HTERT RPE-1 (cell line): ENCODE measurements around the gene GUCY1A2.
"Not testable (repeated sequence)": the region's sequence is repeated elsewhere in the genome, so short reads cannot be mapped to it uniquely, and the experiment has no call there.

Experiments
- in situ Hi-C: fragments of 300-500 bp; cut with MboI; formaldehyde crosslinking; loops from 4 replicates; pipeline ENCODE4 v1.14.3; 2020; ENCODE audit warnings: low sequenced_read_pairs

The GUCY1A2 gene, protein sequence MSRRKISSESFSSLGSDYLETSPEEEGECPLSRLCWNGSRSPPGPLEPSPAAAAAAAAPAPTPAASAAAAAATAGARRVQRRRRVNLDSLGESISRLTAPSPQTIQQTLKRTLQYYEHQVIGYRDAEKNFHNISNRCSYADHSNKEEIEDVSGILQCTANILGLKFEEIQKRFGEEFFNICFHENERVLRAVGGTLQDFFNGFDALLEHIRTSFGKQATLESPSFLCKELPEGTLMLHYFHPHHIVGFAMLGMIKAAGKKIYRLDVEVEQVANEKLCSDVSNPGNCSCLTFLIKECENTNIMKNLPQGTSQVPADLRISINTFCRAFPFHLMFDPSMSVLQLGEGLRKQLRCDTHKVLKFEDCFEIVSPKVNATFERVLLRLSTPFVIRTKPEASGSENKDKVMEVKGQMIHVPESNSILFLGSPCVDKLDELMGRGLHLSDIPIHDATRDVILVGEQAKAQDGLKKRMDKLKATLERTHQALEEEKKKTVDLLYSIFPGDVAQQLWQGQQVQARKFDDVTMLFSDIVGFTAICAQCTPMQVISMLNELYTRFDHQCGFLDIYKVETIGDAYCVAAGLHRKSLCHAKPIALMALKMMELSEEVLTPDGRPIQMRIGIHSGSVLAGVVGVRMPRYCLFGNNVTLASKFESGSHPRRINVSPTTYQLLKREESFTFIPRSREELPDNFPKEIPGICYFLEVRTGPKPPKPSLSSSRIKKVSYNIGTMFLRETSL

DNA sequence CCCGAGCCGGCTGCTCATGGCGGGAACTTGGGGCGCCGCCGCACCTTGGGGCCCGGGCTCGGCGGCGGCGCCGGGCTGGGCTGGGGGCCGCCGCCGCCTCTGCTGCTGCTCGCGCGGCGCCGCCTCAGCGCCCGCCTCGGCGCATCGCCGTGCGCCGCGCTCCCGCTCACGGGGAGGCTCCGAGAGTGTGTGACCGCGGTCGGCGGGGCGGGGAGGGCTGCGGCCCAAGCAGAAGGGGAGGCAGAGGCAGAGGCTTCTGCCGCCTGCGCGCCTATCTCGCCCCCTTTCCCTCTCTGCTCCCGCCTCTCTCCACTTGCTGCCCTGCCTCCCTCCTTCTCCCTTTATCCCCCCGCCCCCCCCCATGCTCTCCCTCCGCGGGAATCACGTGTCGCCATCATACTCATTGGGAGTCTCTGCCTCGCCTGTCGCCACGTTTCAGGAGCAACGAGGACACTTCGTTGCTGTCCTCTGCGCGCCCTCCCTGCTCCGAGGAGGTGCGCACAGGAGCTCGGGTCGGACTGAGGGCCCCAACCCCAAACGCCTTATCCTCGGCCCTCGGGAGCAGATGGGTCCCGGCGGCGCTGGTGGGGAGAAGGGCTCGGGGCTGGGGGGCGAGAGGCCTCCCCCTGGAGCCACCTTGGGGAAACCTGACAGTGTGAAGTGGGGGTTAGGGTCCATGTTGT is at the start of gene GUCY1A2:
Gene GUCY1A2, minus strand, starts transcription at position 258 of the 683 bp plus-strand sequence. CDS start 421 bp downstream, outside the sequence.
- in situ Hi-C loops: no loop called here

DNA sequence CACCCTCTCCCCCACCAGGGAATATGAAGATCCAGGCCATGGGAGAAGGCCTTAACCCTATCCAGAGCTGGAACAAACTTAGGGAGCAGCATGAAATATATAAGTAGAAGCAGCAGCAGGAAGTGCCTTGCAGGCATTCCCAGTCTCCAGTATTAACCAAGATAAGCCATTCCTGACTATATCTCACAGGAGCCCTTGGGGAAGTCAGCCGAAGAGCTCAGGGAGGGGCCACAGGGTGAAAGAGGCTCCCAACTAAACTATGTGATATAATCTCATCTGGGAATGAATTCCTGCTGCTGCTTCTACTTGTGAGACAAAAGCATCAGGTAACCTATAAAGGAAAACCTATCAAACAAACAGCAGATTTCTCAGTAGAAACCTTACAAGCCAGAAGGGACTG is 36.1 kb upstream of the GUCY1A2 start:
- in situ Hi-C loops: no loop called here

DNA sequence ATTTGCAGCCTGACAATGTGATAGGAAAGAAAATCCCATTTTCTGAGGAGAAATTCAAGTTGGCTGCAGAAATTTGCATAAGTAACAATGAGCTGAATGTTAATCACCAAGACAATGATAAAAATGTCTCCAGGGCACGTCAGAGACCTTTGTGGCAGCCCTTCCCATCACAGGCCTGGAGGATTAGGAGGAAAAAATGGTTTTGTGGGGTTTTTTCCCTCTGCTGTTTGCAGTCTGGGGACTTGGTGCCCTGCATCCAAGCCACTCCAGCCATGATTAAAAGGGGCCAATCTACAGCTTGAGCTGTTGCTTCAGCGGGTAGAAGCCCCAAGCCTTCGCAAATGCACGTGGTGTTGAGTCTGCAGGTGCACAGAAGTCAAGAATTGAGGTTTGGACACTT is 33.1 kb upstream of the GUCY1A2 start:
- in situ Hi-C loops: not testable (repeated sequence)

DNA sequence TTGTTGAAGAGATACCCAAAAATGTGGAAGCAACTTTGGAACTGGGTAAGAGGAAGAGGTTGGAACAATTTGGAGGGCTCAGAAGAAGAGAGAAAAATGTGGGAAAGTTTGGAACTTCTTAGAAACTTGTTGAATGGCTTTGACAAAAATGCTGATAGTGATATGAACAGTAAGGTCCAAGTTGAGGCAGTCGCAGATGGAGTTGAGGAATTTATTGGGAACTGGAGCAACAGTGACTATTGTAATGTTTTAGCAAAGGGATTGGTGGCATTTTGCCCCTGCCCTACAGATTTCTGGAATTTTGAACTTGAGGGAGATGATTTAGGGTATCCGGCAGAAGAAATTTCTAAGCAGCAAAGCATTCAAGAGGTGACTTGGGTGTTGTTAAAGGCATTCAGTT is 32.6 kb upstream of the GUCY1A2 start:
- in situ Hi-C loops: not testable (repeated sequence)

DNA sequence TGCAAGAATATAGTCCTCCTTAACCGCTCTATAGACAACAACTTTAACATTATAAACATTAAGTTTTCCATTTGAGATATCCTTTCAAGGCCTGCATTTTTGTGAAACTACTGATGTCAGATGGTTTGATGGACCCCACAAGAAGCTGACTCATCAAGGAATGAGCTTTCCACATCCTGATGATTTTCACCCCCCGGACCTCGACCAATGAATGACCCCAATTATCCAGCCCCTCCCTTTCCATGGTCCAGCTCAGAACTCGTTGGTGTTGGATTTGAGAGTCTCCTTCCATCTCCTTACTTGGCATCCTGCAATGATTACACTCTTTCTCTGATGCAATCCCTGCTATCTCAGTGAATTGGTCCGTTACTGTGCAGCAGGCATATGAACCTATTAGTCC is 31.8 kb upstream of the GUCY1A2 start:
- in situ Hi-C loops: no loop called here

DNA sequence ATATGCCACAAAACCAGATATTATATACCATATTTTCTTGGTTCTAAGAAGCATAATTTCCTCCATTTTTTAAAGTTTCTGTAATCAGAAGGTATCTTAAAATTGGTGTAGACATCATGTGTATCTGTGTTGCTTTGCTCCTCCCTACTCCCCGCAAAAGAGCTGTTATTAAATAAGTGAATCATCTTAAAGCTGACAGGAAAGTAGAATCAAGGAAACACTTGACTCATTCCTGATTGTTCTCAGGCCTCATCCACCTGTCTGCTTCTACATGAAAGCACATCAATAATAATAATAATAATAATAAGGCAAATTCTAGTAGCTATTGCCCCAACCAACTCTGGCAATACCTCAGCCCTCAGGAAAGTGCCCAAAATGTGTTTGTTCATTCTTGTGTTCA is 26.2 kb upstream of the GUCY1A2 start:
- in situ Hi-C loops: no loop called here

DNA sequence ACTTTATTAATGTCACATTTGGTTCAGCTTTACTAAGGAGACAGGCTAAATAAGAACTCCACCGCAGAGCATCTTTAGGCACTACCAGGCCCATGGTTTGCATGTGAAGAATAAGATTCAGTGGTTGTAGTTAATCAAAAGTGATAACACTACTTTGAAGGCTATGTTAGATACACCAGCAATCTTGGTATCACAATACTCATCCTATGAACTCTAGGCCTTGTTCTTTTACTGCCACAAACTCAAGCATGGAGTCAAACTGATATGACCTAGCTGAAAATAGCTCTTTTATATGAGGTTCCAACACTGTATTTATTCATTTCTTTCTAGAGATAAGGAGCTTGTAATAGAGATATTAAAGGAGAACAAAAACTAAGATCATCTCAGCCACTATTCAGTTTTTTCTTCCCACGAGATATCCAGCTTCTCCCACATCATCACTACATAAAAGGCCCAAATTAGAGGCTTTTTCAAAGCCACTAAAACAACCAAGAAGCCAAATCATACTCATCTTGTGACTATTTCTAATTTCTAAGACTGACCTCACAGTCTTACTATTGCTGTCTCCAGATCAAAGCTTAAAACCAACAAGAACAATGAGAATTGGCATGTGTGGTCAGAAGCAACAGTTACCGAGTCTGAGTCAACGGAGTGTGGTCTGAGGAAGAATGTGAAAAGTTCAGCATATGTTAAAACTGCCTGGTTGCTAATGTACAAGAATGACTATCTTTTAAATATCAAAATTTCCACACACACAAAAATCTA is 25.1 kb upstream of the GUCY1A2 start:
- in situ Hi-C loops: no loop called here

DNA sequence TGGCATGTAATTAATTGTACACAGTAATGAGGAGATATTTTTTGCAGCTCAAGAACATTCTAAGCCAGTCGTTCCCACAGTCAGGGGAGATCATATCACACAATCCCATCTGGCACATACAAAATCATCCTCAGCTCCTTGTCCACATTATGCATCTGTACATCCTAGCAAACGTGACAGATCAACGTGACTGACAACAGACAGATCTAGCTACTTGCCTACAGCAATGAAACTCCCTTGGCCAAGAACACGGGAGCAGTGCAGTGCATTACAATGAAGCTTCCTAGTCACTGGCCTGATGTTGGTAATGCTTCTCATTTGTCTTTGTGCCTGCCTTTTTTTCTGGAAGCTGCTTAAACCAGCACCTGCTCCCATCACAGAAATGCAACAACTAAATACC is 24.5 kb upstream of the GUCY1A2 start:
- in situ Hi-C loops: no loop called here

DNA sequence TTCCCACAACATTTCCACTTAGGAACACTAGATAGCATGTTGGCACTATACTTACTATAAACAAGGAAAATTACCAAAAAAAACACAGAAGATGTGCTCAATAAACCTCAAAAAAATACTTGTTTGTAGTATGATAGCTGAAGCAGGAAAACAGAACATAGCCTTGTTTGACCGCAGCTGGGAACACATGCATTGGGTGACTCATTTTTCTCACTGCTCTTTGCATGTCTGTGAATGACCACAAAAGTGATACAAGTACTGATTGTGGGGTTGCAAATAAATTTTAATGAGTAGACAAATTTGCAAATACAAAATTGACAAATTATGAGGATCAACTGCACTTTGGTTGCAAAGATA is 22.8 kb upstream of the GUCY1A2 start:
- in situ Hi-C loops: no loop called here

DNA sequence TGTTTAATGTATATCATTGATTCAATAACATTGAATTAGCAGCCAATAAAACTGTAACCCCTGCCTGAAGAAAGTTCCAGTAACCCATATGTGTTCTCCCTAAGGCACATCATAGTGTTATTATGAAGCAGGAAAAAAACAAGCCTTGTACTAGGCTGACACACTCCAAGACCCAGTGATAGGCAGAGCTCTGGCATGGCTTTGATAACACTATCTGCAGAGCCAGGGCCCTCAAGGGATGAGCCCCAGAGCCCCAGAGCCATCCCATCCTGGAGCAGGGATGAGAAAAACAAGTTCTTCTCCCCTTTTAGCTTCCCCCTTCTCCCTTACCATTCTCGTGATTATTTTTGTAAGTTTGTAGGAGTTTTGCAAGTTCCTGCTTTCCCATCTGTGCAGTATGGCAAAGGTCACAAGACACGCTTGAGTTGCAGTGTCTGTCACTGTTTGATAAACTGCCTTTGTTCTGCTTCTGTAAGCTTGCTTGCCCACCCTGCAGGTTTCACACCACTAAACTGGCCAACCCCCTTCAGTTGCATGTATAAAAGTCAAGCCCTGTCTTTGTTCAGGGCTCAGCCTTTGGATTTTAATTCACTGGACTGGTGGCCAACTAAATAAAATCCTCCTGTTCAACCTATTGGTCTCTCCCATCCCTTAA is 22.3 kb upstream of the GUCY1A2 start:
- in situ Hi-C loops: no loop called here

DNA sequence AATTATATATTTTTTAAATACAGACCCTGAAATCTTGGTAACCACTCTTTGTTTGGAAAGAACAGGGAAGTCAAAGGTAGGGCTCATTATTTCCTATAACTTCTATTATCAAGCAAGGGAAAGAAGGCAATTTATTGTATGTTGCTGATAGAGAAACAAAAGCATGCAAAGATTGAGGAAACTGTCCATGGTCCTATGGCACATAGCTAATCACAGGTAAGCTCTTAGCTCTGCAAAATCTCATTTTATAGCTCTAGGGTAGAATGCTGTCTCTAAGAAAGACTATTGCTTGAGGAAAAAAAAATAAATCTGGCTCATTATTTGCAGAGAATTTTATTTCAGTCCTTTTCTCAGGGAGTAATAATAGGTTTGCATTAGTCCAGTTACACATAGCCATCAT is 7.4 kb upstream of the GUCY1A2 start:
- in situ Hi-C loops: no loop called here

DNA sequence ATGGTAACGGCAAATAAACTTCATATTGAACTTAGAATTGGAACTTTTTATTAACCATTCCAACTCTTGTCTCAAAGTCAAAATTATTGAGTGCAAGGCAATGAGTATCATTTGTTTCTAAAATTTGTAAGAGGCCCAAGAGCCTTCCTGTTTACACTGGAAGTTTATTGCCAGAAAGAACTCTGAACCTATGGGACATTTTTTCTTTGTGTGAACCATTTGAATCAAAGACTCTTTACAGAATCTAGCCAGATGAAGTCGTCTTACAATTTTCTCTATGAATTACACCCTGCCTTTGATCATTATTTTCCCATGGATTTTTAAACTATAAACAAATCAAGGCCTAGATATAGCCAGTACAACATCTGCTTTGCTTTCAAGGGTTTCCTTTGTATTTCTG is 2.3 kb upstream of the GUCY1A2 start:
- in situ Hi-C loops: no loop called here

DNA sequence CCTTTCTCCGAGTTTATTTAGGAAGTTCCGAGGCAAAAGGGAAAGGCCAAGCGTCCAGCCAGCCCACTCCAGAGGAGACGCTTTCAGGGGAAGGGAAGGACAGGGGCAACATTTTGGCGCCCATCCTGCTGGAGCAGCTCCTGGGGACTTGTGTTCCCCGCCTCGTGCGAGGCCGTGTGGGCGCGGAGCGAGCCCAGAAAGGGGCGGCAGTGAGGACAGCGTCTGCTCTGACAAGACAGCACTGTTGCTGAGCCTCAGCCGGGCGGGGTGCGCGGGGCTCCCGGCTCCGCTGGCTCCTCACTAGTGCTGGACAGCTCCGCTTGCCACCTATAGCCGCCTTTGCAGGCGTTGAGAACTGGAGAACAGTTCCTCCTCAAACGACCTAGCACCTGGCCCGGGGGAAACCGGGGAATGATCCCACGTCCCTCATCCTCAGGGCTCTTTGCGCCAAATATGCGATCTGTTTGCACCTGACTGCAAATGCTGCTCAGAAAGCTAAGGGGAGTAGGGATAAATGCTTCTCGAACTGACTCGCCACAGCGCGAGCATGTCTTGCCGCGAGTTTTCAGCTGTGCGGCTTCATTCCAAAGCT is 722 bp upstream of the GUCY1A2 start:
- in situ Hi-C loops: no loop called here

DNA sequence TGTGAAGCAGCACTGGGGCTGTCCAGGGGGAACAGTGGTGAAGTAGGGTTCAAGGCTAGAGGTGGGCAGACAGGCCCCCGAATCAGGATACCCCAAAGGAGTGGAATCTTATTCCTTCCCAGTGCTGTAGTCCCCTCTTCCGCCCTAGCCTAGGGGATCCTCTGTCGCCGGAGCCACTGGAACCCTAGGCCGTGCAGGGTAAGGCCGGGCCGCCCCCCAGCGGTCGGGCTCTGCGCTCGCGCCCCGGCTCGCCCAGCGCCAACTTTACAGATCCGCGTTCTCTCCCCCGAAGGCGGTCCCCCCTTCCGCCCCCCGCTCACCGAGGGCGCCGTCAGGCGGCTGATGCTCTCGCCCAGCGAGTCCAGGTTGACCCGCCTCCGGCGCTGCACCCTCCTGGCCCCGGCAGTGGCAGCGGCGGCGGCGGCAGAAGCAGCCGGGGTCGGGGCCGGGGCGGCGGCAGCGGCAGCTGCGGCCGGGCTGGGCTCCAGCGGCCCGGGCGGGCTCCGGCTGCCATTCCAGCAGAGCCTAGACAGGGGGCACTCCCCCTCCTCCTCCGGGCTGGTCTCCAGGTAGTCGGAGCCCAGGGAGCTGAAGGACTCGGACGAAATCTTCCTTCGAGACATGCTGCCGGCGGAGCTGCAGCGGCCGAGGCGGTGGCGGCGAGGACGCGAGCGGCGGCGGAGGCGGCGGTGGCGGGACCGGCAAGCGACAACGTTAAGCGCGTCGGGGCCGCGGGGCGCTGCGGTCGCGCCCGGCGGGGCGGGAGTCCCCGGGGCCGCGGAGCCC is 650 bp downstream of the GUCY1A2 start:
- in situ Hi-C loops: no loop called here

DNA sequence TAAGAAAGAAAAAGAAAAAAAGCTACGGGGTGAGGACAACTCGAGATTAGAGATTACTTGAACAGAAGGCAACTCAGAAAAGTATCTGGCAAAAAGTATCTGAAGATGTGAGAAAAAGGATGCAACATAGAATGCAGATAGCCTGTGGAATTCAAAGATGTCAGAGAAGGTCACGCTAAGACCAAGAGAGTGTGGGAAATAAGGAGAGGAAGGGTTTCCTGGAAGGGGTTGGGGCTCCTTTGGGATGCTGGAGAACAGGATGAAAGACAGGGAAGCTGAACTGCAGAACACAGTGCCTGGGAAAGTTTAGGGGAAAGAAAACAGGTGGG is 1.2 kb downstream of the GUCY1A2 start:
- in situ Hi-C loops: no loop called here

DNA sequence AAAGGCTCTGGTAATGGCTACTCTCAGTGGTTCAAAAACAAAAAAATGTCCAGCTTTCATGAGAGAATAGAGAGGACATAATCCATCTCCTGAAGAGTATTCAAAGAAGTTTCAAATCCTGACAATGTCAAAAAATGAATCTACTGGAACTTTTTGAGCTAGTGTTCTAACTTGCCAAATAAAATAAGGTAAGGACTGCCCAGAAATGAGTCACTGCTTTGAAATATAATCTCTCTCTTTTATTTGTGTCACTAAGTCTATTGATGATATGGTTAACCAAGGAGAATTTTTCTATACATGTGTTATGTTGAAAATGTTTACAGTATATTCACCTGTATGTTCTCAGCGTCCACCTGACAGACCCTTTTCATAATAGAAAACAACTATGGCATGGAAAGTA is 3.4 kb downstream of the GUCY1A2 start:
- in situ Hi-C loops: no loop called here

DNA sequence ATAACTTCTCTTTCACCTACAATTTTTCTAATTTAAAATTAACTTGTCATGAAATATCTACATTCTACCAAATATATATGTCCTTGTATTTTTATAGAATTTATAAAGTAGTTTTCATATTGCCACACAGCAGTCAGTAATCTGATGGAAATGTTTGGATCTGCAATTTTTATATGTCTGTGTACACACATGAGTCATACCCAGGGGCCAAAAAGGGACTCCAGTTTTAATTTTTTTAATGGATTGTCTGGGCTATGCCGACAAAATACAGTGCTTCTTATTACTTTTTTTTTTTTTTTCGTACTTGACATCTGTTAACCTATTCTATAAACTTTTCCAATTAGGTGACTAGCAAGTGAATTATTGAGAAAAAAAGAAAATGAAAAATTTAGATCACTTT is 6.3 kb downstream of the GUCY1A2 start:
- in situ Hi-C loops: no loop called here

DNA sequence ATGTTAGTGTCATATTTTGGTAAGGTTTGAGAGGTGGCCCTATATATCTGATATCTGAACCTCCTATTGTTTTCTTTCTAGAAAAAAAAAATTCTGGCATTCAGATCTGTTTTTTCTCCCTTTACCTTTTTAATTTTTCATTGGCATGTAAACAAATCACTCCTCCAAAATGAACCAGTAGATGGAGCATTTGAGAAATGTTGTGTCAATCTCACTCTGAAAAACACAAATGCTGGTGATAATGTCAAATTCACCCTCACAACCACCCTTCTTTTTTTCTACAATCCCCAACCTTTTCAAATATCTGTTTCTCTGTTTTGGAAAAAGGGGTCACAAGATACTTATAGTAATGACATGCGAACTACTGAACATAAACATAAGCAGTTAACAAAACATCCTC is 9.1 kb downstream of the GUCY1A2 start:
- in situ Hi-C loops: no loop called here

DNA sequence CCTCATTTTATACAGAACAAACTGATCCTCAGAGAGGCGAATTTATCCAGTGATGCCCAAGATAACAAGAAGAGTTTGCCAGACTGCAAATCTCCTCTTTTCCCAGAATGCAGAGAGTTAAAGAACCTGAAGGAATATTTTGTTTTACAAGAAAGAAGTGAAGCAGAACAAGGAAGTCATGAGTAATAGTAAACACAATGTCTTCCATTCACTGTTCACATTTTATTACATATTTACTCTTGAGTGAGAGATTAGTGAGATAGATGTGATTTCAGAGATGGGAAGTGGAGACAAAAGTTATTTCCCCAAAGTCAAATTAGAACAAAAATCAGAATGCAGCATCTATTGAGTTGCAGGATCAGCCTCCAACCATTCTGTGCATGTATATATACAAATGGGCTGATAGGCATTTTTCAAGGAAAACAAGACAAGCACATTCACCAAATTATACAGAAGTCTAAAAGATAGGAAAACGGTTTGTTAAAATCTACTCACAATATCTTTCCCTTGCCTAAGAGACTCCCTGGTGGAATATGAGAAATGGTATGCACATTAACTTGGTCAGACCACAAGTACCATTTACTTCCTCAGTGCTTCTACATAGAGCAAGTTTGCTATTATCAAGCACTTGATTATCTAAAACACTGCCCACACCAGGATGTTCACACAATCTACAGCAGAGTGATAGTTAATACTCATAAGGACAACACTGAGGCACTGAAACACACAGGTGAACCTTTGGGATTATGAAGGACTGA is 12.0 kb downstream of the GUCY1A2 start:
- in situ Hi-C loops: no loop called here
